GM12878 (cell line): ENCODE data around the gene BCL2L14. TPM values are rescaled to one million over a fixed set of nuclear protein-coding genes. Genes with fewer than 3 reads are reported as not detected.

ENCODE experiments used
- ATAC-seq: fragments of 200-7000 bp; cut with Tn5 transposase; 3 replicates; pipeline ENCODE4 v1.9.1; 2020; ENCODE audit warnings: mild to moderate bottlenecking, moderate library complexity
- BruUV-seq: library from RNA; stranded (reverse); fragments of 400-500 nt; replicated peaks from 2 replicates; lab custom pipeline; 2021; lab: Mats Ljungman, UMichigan
- CTCF ChIA-PET: fragments of 300-600 bp; sonication (Branson Sonifier 250); formaldehyde crosslinking; extraction: SDS; loops from one replicate; lab custom pipeline; 2021; ENCODE audit warnings: inconsistent platforms; lab: Yijun Ruan, JAX
- POLR2A ChIA-PET: fragments of 350-600 bp; formaldehyde crosslinking; extraction: SDS; loops from one replicate; lab custom pipeline; 2021; ENCODE audit warnings: inconsistent platforms; lab: Charles Lee
- RAD21 ChIA-PET: fragments of 300-600 bp; sonication (Branson Sonifier 250); formaldehyde crosslinking; loops from one replicate; lab custom pipeline; 2023; ENCODE audit warnings: antibody characterized with exemption; ENCODE audit not compliant: unreplicated experiment; lab: Charles Lee
- SMC1A ChIA-PET: fragments of 300-600 bp; sonication (Branson Sonifier 250); formaldehyde crosslinking; loops from one replicate; lab custom pipeline; 2023; ENCODE audit not compliant: unreplicated experiment, uncharacterized antibody; lab: Charles Lee
- DNase-seq: peaks from one replicate; pipeline ENCODE4 v3.0.0-alpha.2; 2011; ENCODE audit warnings: low read depth, low spot score
- FAIRE-seq: peaks from 3 replicates; lab custom pipeline; 2011; peaks lifted over from hg19 to GRCh38; lab: Jason Lieb, UNC
- H2AFZ ChIP-seq: 2 replicates; pipeline ENCODE4 v1.6.0; 2011; ENCODE audit warnings: low read depth, low read length, control low read depth; ENCODE audit not compliant: control insufficient read depth
- H3K27ac ChIP-seq: 2 replicates; pipeline ENCODE4 v1.5.1; 2011; ENCODE audit warnings: control low read depth; ENCODE audit not compliant: control insufficient read depth, insufficient read depth
- H3K27me3 ChIP-seq, 2 experiments: replicated peaks in 1 of 2; 2 replicates each; pipeline versions ENCODE4 v1.6.0 to v1.6.1; 2011; ENCODE audit warnings: low read length in 1 of 2; ENCODE audit not compliant: control insufficient read depth in 2 of 2, insufficient read depth in 2 of 2
- H3K36me3 ChIP-seq, 2 experiments: 2 replicates each; pipeline ENCODE4 v1.5.1; 2011; ENCODE audit warnings: low read length in 1 of 2; ENCODE audit not compliant: control insufficient read depth in 2 of 2, insufficient read depth in 2 of 2
- H3K4me1 ChIP-seq: 2 replicates; pipeline ENCODE4 v1.6.1; 2011; ENCODE audit warnings: mild to moderate bottlenecking, low read length, moderate library complexity, mixed read lengths; ENCODE audit not compliant: control insufficient read depth, insufficient read depth
- H3K4me2 ChIP-seq: 2 replicates; pipeline ENCODE4 v1.6.0; 2011; ENCODE audit warnings: control low read depth; ENCODE audit not compliant: control insufficient read depth, insufficient read depth
- H3K4me3 ChIP-seq: fragments of 200-600 bp; sonication (generic); 2 replicates; pipeline ENCODE4 v1.5.1; 2016
- H3K79me2 ChIP-seq: 2 replicates; pipeline ENCODE4 v1.6.0; 2011; ENCODE audit warnings: low read length; ENCODE audit not compliant: control insufficient read depth, insufficient read depth
- H3K9ac ChIP-seq: 2 replicates; pipeline ENCODE4 v1.8.0; 2011; ENCODE audit warnings: low read length, control low read depth, mixed read lengths; ENCODE audit not compliant: control insufficient read depth, insufficient read depth
- H3K9me3 ChIP-seq: replicated peaks from 3 replicates; pipeline ENCODE4 v1.5.1; 2011; ENCODE audit warnings: mild to moderate bottlenecking, low read length; ENCODE audit not compliant: control insufficient read depth, insufficient read depth
- H4K20me1 ChIP-seq: 2 replicates; pipeline ENCODE4 v1.6.0; 2011; ENCODE audit not compliant: control insufficient read depth, insufficient read depth
- BMI1 ChIP-seq: fragments of 450-650 bp; IDR thresholded peaks from 2 replicates; pipeline ENCODE4 v1.6.1; 2016; ENCODE audit warnings: mild to moderate bottlenecking, moderate library complexity, borderline replicate concordance
- CBX3 ChIP-seq: fragments of 200-600 bp; sonication (generic); IDR thresholded peaks from 2 replicates; pipeline ENCODE4 v1.6.1; 2016; ENCODE audit warnings: low read depth, borderline replicate concordance
- HDAC2 ChIP-seq: fragments of 200-600 bp; sonication (generic); IDR thresholded peaks from 2 replicates; pipeline ENCODE4 v1.6.1; 2017
- KDM1A ChIP-seq: fragments of 200-600 bp; sonication (generic); IDR thresholded peaks from 2 replicates; pipeline ENCODE4 v1.6.1; 2016; ENCODE audit warnings: borderline replicate concordance
- MXI1 ChIP-seq: fragments of 150-350 bp; IDR thresholded peaks from 2 replicates; pipeline ENCODE4 v1.6.1; 2011; ENCODE audit warnings: low read depth, mild to moderate bottlenecking, inconsistent platforms, low read length, improper control_type of control experiment
- NFYB ChIP-seq: IDR thresholded peaks from 2 replicates; pipeline ENCODE4 v1.6.1; 2011; ENCODE audit warnings: low read depth, mild to moderate bottlenecking, low read length, improper control_type of control experiment, moderate library complexity; ENCODE audit not compliant: insufficient read depth
- POLR2AphosphoS5 ChIP-seq: IDR thresholded peaks from 2 replicates; pipeline ENCODE4 v1.6.1; 2011; ENCODE audit warnings: mild to moderate bottlenecking, low read length, inconsistent platforms
- RUNX3 ChIP-seq: IDR thresholded peaks from 2 replicates; pipeline ENCODE4 v1.6.1; 2012; ENCODE audit warnings: low read length, inconsistent platforms
- SIN3A ChIP-seq: IDR thresholded peaks from 2 replicates; pipeline ENCODE4 v1.6.1; 2012; ENCODE audit warnings: low read depth, low read length, improper control_type of control experiment
- ZNF622 ChIP-seq: fragments of 450-650 bp; IDR thresholded peaks from 2 replicates; pipeline ENCODE4 v1.6.1; 2017; ENCODE audit warnings: mild to moderate bottlenecking, inconsistent platforms
- ZSCAN29 ChIP-seq: fragments of 450-650 bp; IDR thresholded peaks from 2 replicates; pipeline ENCODE4 v1.6.1; 2017; ENCODE audit warnings: mild to moderate bottlenecking, moderate library complexity
- WGBS: methylation state at CpG from one replicate; pipeline ENCODE4 v1.1.6; 2016; ENCODE audit warnings: low lambda C conversion rate; ENCODE audit not compliant: insufficient replicate concordance, insufficient coverage; ENCODE audit errors: missing lambda C conversion rate; 5-methylcytosine and 5-hydroxymethylcytosine counted together
- in situ Hi-C: fragments of 300-500 bp; cut with MboI; formaldehyde crosslinking; loops from 9 replicates; pipeline ENCODE4 v1.14.3; 2018; ENCODE audit warnings: mixed read lengths
- intact Hi-C: fragments of 100-400 bp; cut with micrococcal nuclease; formaldehyde crosslinking; loops from one replicate; pipeline ENCODE4 v1.14.2; 2022; ENCODE audit not compliant: unreplicated experiment
- polyA plus RNA-seq, 11 experiments: library from polyadenylated mRNA; depleted of rRNA in 4 of 11; unstranded in 6 of 11; stranded (reverse) in 5 of 11; fragments of >200 nt; fragmentation: Nextera tagmentation in 4 of 11; fragmentation: Illumina TruSeq in 1 of 11; extraction: Ambion mirVana in 4 of 11; extraction: Trizol in 1 of 11; gene quantifications; 1 replicate in 1 of 11; 2 replicates in 10 of 11; pipeline versions ENCODE4 v1.2.1 to v1.2.3, GENCODE V29; 2011 to 2016; ENCODE audit warnings: inconsistent platforms in 2 of 11, missing spikeins in 2 of 11, low read depth in 1 of 11
- total RNA-seq, 4 experiments: library from RNA; depleted of rRNA in 3 of 4; stranded (reverse); fragments of >200 nt in 3 of 4; fragmentation: Illumina TruSeq in 1 of 4; extraction: Trizol in 1 of 4; gene quantifications; 2 replicates each; pipeline versions ENCODE4 v1.2.1 to v1.2.3, GENCODE V29; 2013 to 2021

The BCL2L14 gene
- total and polyA plus RNA-seq, 10 of the 15 experiments (the other 5 are each of a cell fraction or from before 2014, with no cell fraction given) = 0.59 to 2.5 (median 0.90) TPM

- ChIA-PET CTCF (interaction anchor here (1.5 kb wide), 1 partner anchor 207 kb away, joined by 5 read pairs; no protein-coding TSS in a partner anchor), RAD21 (no interaction called here), POLR2A (no interaction called here), SMC1A (interaction anchor here (1.4 kb wide), 1 partner anchor 118 kb away, joined by 4 read pairs; no protein-coding TSS in a partner anchor)
- H2AFZ ChIP-seq = no peak overlapping the region
- H3K9me3 ChIP-seq = no peaks in the 10 kb centered on the region
- intact Hi-C loops (no loop called here), in situ Hi-C loops (no loop called here)
- H3K4me3 ChIP-seq = no peak overlapping the region
- H3K27me3 ChIP-seq = no peaks in the 10 kb centered on the region
- no peak for DNase-seq
- TF ChIP-seq ZNF622 = no peak
- no peak for TF ChIP-seq CBX3
- TF ChIP-seq RUNX3 = no peak
- no peak for TF ChIP-seq NFYB
- TF ChIP-seq BMI1 = no peak
- TF ChIP-seq SIN3A = no peak
- no peak for TF ChIP-seq ZSCAN29
- TF ChIP-seq POLR2AphosphoS5 = no peak
- TF ChIP-seq KDM1A = no peak
- TF ChIP-seq HDAC2 = no peak
- no peak for TF ChIP-seq MXI1
- 51% methylated on average over 5 of the region's 5 CpGs for WGBS
- H3K4me2 ChIP-seq = no peak overlapping the region
- no TSS peak for BruUV-seq
- H4K20me1 ChIP-seq = no peaks in the 10 kb centered on the region
- H3K4me1 ChIP-seq = no peaks in the 10 kb centered on the region
- ATAC-seq = no peak
- no peak for FAIRE-seq
- H3K9ac ChIP-seq = no peak overlapping the region
- H3K27ac ChIP-seq = no peak overlapping the region
- H3K79me2 ChIP-seq = no peaks in the 10 kb centered on the region
- peaks cover 0 to 2% of the 10 kb centered on the region in 2 experiments; a peak in 2 of 4 replicates for H3K36me3 ChIP-seq
Observed at GRCh38 chr12:12121061-12121460, 50.3 kb downstream of the BCL2L14 start.
